Neutrophil (primary cell): ENCODE measurements around the gene GGT6.

Experiments
- H3K27ac ChIP-seq: fragments of 200-600 bp; sonication (generic); 2 replicates; pipeline ENCODE4 v1.5.1; 2016; ENCODE audit warnings: mild to moderate bottlenecking, moderate library complexity
- H3K27me3 ChIP-seq: fragments of 200-600 bp; sonication (generic); 2 replicates; pipeline ENCODE4 v1.6.0; 2016; ENCODE audit warnings: mild to moderate bottlenecking
- H3K36me3 ChIP-seq: fragments of 200-600 bp; sonication (generic); 2 replicates; pipeline ENCODE4 v1.5.1; 2017
- H3K4me1 ChIP-seq, 2 experiments: fragments of 200-600 bp in 1 of 2; sonication (generic) in 1 of 2; 1 replicate in 1 of 2; 2 replicates in 1 of 2; pipeline versions ENCODE4 v1.5.1 to v1.6.1; 2013 to 2016; ENCODE audit warnings: low read depth in 1 of 2, low read length in 1 of 2, mild to moderate bottlenecking in 1 of 2, moderate library complexity in 1 of 2; ENCODE audit not compliant: control insufficient read depth in 1 of 2, insufficient read depth in 1 of 2
- H3K4me3 ChIP-seq, 2 experiments: fragments of 200-600 bp in 1 of 2; sonication (generic) in 1 of 2; 1 replicate in 1 of 2; 2 replicates in 1 of 2; pipeline ENCODE4 v1.5.1; 2013 to 2016; ENCODE audit warnings: low read depth in 1 of 2, low read length in 1 of 2, mild to moderate bottlenecking in 1 of 2, moderate library complexity in 1 of 2
- H3K9me3 ChIP-seq: fragments of 200-600 bp; sonication (generic); 2 replicates; pipeline ENCODE4 v1.5.1; 2016
- CTCF ChIP-seq: fragments of 200-600 bp; sonication (generic); IDR thresholded peaks from 2 replicates; pipeline ENCODE4 v1.5.1; 2016; ENCODE audit warnings: antibody characterized with exemption

The GGT6 gene

DNA sequence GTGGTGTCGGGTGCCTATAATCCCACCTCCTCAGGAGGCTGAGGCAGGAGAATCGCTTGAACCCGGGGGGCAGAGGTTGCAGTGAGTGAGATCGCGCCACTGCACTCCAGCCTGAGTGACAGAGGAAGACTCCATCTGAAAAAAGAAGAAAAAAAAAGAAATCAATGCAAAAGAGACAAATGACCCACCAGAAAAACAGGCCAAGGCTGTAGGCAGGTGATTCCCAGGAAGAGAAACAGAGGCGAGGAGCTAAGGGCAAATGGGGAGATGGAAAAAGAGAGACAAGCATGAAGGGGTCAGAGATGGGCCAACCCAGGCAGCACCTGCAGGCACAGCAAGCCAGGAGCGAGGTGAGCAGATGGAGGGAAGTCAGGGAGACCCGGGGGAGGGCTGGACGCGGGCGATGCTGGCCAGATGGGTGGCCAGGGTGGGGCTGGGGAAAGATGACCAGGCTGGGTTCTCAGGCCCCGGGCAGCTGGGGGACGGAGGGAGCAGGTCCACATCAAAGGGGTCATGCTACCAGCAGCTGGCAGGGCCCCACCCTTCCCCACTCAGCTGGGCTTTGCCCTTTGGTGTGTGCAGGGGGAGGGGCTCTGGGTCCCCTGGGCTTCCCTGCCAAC, 30.7 kb downstream of the GGT6 start:
- no peak overlapping the region for H3K4me3 ChIP-seq
- H3K36me3 ChIP-seq: peaks cover 20% of the 10 kb centered on the region
- peaks cover 18 to 20% of the 10 kb centered on the region in 2 experiments for H3K4me1 ChIP-seq
- H3K27ac ChIP-seq: no peak overlapping the region
- H3K9me3 ChIP-seq: no peaks in the 10 kb centered on the region
- H3K27me3 ChIP-seq: no peaks in the 10 kb centered on the region
- no peak for TF ChIP-seq CTCF

DNA sequence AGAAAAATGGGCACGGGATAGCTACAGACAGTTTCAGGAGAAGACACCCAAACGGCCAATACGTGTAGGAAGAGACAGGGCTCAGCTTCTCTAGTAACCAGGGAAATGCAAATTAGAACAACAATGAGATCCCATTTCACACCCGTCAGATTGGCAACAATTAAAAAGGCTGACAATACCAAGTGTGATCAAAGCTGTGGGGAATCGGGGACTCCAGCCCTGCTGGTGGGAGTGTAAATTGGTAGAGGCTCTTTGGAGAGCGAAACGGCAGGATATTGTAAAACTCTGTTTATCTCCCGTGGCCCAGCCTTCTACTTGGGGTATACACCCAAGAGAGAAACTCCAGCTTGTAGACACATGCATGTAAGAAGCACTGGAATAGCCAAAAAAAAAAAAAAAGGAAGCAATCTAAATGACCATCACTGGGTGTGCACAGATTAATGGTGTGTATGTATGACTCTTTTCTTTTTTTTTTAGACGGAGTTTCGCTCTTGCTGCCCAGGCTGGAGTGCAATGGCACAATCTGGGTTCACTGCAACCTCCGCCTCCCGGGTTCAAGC, 32.7 kb downstream of the GGT6 start:
- no peaks in the 10 kb centered on the region for H3K9me3 ChIP-seq
- H3K4me3 ChIP-seq: no peak overlapping the region
- peaks cover 10% of the 10 kb centered on the region for H3K36me3 ChIP-seq
- no peak for TF ChIP-seq CTCF
- no peaks in the 10 kb centered on the region for H3K27me3 ChIP-seq
- H3K4me1 ChIP-seq: peaks cover 16 to 17% of the 10 kb centered on the region in 2 experiments
- no peak overlapping the region for H3K27ac ChIP-seq

DNA sequence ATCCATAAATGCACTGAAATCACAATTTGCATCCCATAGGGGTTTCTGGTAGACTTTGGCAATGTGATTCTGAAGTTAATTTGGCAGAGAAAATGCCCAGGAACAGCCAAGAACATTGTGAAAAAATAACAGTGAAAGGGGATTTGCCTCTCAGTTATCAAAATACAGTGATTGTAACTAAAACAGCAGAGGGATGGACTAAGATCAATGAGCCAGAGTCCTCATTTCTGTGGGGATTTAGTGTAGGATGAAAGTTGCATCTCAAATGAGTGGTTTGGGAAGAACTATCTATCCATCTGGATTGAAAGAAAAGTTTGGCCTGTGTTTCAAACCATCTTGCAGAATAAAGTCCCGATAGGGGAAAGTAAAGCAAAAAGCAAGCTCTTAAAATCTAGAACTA, 33.2 kb downstream of the GGT6 start:
- no peak overlapping the region for H3K27ac ChIP-seq
- no peaks in the 10 kb centered on the region for H3K9me3 ChIP-seq
- H3K4me3 ChIP-seq: no peak overlapping the region
- H3K27me3 ChIP-seq: no peaks in the 10 kb centered on the region
- H3K4me1 ChIP-seq: peaks cover 11% of the 10 kb centered on the region in 2 experiments
- peaks cover 14% of the 10 kb centered on the region for H3K36me3 ChIP-seq
- TF ChIP-seq CTCF: no peak

DNA sequence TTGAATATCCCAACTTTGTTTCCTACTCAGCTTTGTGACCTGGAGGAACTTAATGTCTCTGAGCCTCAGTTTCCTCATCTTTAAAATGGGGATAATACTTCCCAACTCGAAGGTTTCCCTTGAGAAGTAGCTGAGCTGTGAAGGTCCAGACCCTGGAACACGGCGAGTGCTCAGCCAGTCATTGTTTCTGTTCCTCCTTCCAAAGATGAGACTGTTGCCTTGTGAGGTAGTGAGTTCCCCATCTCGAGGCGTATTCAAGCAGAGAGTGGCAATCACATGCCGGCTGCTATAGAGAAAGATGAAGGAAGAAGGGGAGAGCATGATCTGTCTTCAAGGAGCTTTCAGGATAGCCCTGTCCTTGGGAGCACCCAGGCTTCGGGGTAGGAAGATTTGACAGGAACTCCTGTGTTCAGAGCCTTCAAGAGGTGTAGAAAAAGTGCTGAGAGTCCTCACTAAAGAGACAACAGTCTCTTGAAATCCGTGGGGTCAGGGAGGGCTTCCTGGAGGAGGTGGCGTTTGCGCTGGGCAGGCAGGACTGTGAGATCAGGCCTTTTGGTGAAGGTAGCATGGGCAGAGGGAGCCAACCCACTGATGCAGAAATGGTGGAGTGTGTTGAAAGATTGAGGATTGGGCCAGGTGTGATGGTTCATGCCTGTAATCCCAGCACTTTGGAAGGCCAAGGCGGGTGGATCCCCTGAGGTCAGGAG, 34.5 kb downstream of the GGT6 start:
- Histone ChIP-seq H3K9me3 (no peaks in the 10 kb centered on the region), H3K27ac (no peak overlapping the region), H3K36me3 (peaks cover 15% of the 10 kb centered on the region), H3K4me1 (no peaks in the 10 kb centered on the region), H3K27me3 (no peaks in the 10 kb centered on the region), H3K4me3 (no peak overlapping the region)
- no peak for TF ChIP-seq CTCF

DNA sequence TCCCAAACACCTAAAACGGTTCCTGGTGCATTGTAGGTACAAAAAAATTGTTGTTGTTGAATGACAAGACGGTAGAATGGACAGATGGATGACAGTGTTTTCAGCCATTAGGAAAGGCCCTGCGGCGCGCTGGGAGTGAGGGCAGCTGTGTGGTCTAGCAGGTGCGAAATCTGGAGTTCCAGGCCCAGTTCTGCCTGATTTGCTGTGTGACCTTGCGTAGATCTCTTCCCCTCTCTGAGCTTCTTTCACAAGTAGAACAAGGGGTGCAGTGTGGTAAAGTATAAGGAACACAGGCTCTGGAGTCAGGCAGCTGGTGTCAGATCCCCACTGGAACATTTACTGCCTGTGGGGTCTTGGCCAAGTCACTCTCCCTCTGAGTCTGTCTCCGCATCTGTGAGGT, 36.4 kb downstream of the GGT6 start:
- H3K4me3 ChIP-seq: no peak overlapping the region
- H3K27ac ChIP-seq: no peak overlapping the region
- no peaks in the 10 kb centered on the region for H3K27me3 ChIP-seq
- H3K9me3 ChIP-seq: no peaks in the 10 kb centered on the region
- peaks cover 15% of the 10 kb centered on the region for H3K36me3 ChIP-seq
- TF ChIP-seq CTCF: no peak
- H3K4me1 ChIP-seq: no peaks in the 10 kb centered on the region
